ENCODE results near the gene ULBP2. TPM values are rescaled to one million over a fixed set of nuclear protein-coding genes. Genes with fewer than 3 reads are reported as not detected.
"Not testable (repeated sequence)": the region's sequence is repeated elsewhere in the genome, so short reads cannot be mapped to it uniquely, and the experiment has no call there.

The ULBP2 gene
- total RNA-seq, 4 donors from 2014 or later = 0.39 to 0.74 TPM; not detected in 2

- peaks cover 100% of the 10 kb centered on the region for H3K27me3 ChIP-seq
- no peak for ATAC-seq
Measured at GRCh38 chr6:149990212-149990660, 48.4 kb downstream of the ULBP2 start.

GRCh38 chr6:149990661-149991471 is 49.1 kb downstream of the ULBP2 start:
- H3K4me1 ChIP-seq = peaks cover 0 to 21% (median 15%) of the 10 kb centered on the region in 3 donors
- peak overlapping the region in 1 of 2 donors; percentile 34 for H3K4me3 ChIP-seq
- peaks cover 100% of the 10 kb centered on the region for H3K27me3 ChIP-seq
- H3K9me3 ChIP-seq = peaks cover 0 to 26% (median 0%) of the 10 kb centered on the region in 3 donors
- TF ChIP-seq CTCF (IDR thresholded peaks at IDR 0.05) (no peak), POLR2A (IDR thresholded peaks at IDR 0.05) (no peak), EP300 (IDR thresholded peaks at IDR 0.05) (no peak), POLR2AphosphoS5 (IDR thresholded peaks at IDR 0.05) (no peak)
- no peak for ATAC-seq
- H3K36me3 ChIP-seq = no peaks in the 10 kb centered on the region
- WGBS, 2 donors (ENCODE audit: low coverage in 1 of 2) = 0 to 4% methylated on average over 1 to 18 of the region's 49 CpGs
- no peak overlapping the region for H3K27ac ChIP-seq

More at GRCh38 chr6:149990212-149990660, 48.4 kb downstream of the ULBP2 start:
- Histone ChIP-seq H3K9me3 (peaks cover 0 to 26% (median 0%) of the 10 kb centered on the region in 3 donors), H3K4me1 (peaks cover 0 to 21% (median 15%) of the 10 kb centered on the region in 3 donors), H3K27ac (no peak overlapping the region), H3K4me3 (no peak overlapping the region), H3K36me3 (no peaks in the 10 kb centered on the region)
- WGBS, 2 donors (ENCODE audit: low coverage in 1 of 2) = 2 to 3% methylated on average over 17 to 25 of the region's 32 CpGs
- TF ChIP-seq CTCF (IDR thresholded peaks at IDR 0.05) (no peak), EP300 (IDR thresholded peaks at IDR 0.05) (no peak), POLR2AphosphoS5 (IDR thresholded peaks at IDR 0.05) (no peak), POLR2A (IDR thresholded peaks at IDR 0.05) (no peak)

GRCh38 chr6:149991472-149991795 is 49.6 kb downstream of the ULBP2 start:
- H3K27ac ChIP-seq, ATAC-seq, H3K36me3 ChIP-seq, H3K4me3 ChIP-seq: not testable (repeated sequence)
- peaks cover 0 to 26% (median 0%) of the 10 kb centered on the region in 3 donors for H3K9me3 ChIP-seq
- H3K4me1 ChIP-seq = peaks cover 0 to 21% (median 15%) of the 10 kb centered on the region in 3 donors
- 0% methylated on average over 2 to 5 of the region's 7 CpGs for WGBS, 2 donors (ENCODE audit: low coverage in 1 of 2)
- peaks cover 100% of the 10 kb centered on the region for H3K27me3 ChIP-seq

- ATAC-seq = no peak
- no peaks in the 10 kb centered on the region for H3K36me3 ChIP-seq
- WGBS, 2 donors (ENCODE audit: low coverage in 1 of 2) = 32 to 38% methylated on average over 2 to 4 of the region's 4 CpGs
- H3K4me3 ChIP-seq = no peak overlapping the region
- H3K27me3 ChIP-seq = peaks cover 100% of the 10 kb centered on the region
- peaks cover 0 to 21% (median 15%) of the 10 kb centered on the region in 3 donors for H3K4me1 ChIP-seq
- peaks cover 0 to 26% (median 0%) of the 10 kb centered on the region in 3 donors for H3K9me3 ChIP-seq
- TF ChIP-seq POLR2A (IDR thresholded peaks at IDR 0.05) (no peak), POLR2AphosphoS5 (IDR thresholded peaks at IDR 0.05) (no peak), EP300 (IDR thresholded peaks at IDR 0.05) (no peak), CTCF (IDR thresholded peaks at IDR 0.05) (no peak)
- no peak overlapping the region for H3K27ac ChIP-seq
Measured at GRCh38 chr6:149991838-149992237, 50.0 kb downstream of the ULBP2 start.

GRCh38 chr6:149995235-149995750 is 53.5 kb downstream of the ULBP2 start:
- H3K27me3 ChIP-seq = peaks cover 100% of the 10 kb centered on the region
- H3K36me3 ChIP-seq = no peaks in the 10 kb centered on the region
- WGBS, 2 donors (ENCODE audit: low coverage in 1 of 2) = 52 to 90% methylated on average over 2 to 3 of the region's 6 CpGs
- TF ChIP-seq EP300 (IDR thresholded peaks at IDR 0.05) (no peak), CTCF (IDR thresholded peaks at IDR 0.05) (no peak)
- no peak overlapping the region for H3K4me3 ChIP-seq
- no peak overlapping the region for H3K27ac ChIP-seq
- no peak for ATAC-seq
- H3K9me3 ChIP-seq = no peaks in the 10 kb centered on the region
- H3K4me1 ChIP-seq = peaks cover 0 to 11% (median 9%) of the 10 kb centered on the region in 3 donors

Measured in gastroesophageal sphincter (tissue), 4 donors.